K562 (cell line): ENCODE data around the gene FANCG. TPM values are rescaled to one million over a fixed set of nuclear protein-coding genes. Genes with fewer than 3 reads are reported as not detected.

Source experiments
- ARID1B ChIP-seq: fragments of 450-650 bp; IDR thresholded peaks from 2 replicates; pipeline ENCODE4 v1.6.1; 2016; ENCODE audit warnings: antibody characterized with exemption, mild to moderate bottlenecking, inconsistent platforms
- CBFA2T2 ChIP-seq: fragments of 450-650 bp; conservative IDR thresholded peaks from 2 replicates; pipeline ENCODE4 v1.6.1; 2017; ENCODE audit warnings: mild to moderate bottlenecking
- CEBPB ChIP-seq: fragments of 450-650 bp; IDR thresholded peaks from 2 replicates; pipeline ENCODE4 v1.6.1; 2016; ENCODE audit warnings: missing genetic modification characterization, missing compliant biosample characterization
- DACH1 ChIP-seq: fragments of 450-650 bp; IDR thresholded peaks from 2 replicates; pipeline ENCODE4 v1.6.1; 2018; ENCODE audit not compliant: partially characterized antibody
- FOXJ2 ChIP-seq: fragments of 200-800 bp; sonication (Bioruptor generic); IDR thresholded peaks from 2 replicates; pipeline ENCODE4 v1.6.1; 2016; ENCODE audit warnings: missing genetic modification characterization, missing compliant biosample characterization
- GTF2F1 ChIP-seq: IDR thresholded peaks from 2 replicates; pipeline ENCODE4 v1.6.1; 2011; ENCODE audit warnings: low read depth, low read length, improper control_type of control experiment
- JUND ChIP-seq, 2 experiments: IDR thresholded peaks; 2 replicates in 1 of 2; 3 replicates in 1 of 2; pipeline ENCODE4 v1.6.1; 2011; ENCODE audit warnings: borderline replicate concordance in 2 of 2, low read depth in 2 of 2, low read length in 2 of 2, improper control_type of control experiment in 1 of 2, missing biosample characterization in 1 of 2, missing genetic modification characterization in 1 of 2, missing genetic modification reagents in 1 of 2
- KLF1 ChIP-seq: fragments of 450-650 bp; IDR thresholded peaks from 2 replicates; pipeline ENCODE4 v1.6.1; 2016; ENCODE audit warnings: missing genetic modification characterization, missing compliant biosample characterization
- MAFG ChIP-seq: fragments of 450-650 bp; conservative IDR thresholded peaks from 2 replicates; pipeline ENCODE4 v1.6.1; 2016; ENCODE audit warnings: missing genetic modification characterization, missing compliant biosample characterization
- MTA2 ChIP-seq: fragments of 450-650 bp; IDR thresholded peaks from 2 replicates; pipeline ENCODE4 v1.6.1; 2016; ENCODE audit warnings: low read depth
- NELFE ChIP-seq: IDR thresholded peaks from 2 replicates; pipeline ENCODE4 v1.6.1; 2011; ENCODE audit warnings: mild to moderate bottlenecking; ENCODE audit not compliant: insufficient read depth, insufficient read length
- NEUROD1 ChIP-seq: fragments of 150-350 bp; IDR thresholded peaks from 2 replicates; pipeline ENCODE4 v1.6.1; 2014; ENCODE audit warnings: borderline replicate concordance, low read length, low read depth; ENCODE audit not compliant: partially characterized antibody
- NFE2 ChIP-seq: IDR thresholded peaks from 2 replicates; pipeline ENCODE4 v1.6.1; 2014; ENCODE audit warnings: antibody characterized with exemption, low read depth
- NR2C2 ChIP-seq, 2 experiments: fragments of 200-800 bp in 1 of 2; sonication (Bioruptor generic) in 1 of 2; sonication (generic) in 1 of 2; formaldehyde crosslinking in 1 of 2; IDR thresholded peaks; 2 replicates each; pipeline versions ENCODE4 v1.6.1 to v1.8.0; 2016 to 2022; ENCODE audit warnings: mild to moderate bottlenecking in 1 of 2, missing compliant biosample characterization in 1 of 2, missing genetic modification characterization in 1 of 2, missing genetic modification reagents in 1 of 2
- PML ChIP-seq: IDR thresholded peaks from 2 replicates; pipeline ENCODE4 v1.6.1; 2012; ENCODE audit warnings: low read length, inconsistent platforms
- RAD21 ChIP-seq, 2 experiments: fragments of 250-450 bp in 1 of 2; fragments of 450-650 bp in 1 of 2; sonication (Bioruptor Pico) in 1 of 2; formaldehyde crosslinking in 1 of 2; IDR thresholded peaks in 1 of 2; conservative IDR thresholded peaks in 1 of 2; 2 replicates each; pipeline versions ENCODE4 v1.4.0 to v1.8.0; 2020 to 2022; ENCODE audit warnings: mild to moderate bottlenecking in 2 of 2, moderate library complexity in 1 of 2
- SIN3A ChIP-seq, 2 experiments: fragments of 150-350 bp in 1 of 2; IDR thresholded peaks; 2 replicates each; pipeline ENCODE4 v1.6.1; 2011 to 2016; ENCODE audit warnings: borderline replicate concordance in 2 of 2, low read depth in 2 of 2, low read length in 2 of 2, mild to moderate bottlenecking in 2 of 2, moderate library complexity in 2 of 2; ENCODE audit not compliant: control insufficient read depth in 1 of 2
- SMAD4 ChIP-seq: fragments of 250-450 bp; sonication (Bioruptor Pico); conservative IDR thresholded peaks from 2 replicates; pipeline ENCODE4 v1.8.0; 2021; ENCODE audit warnings: inconsistent platforms, mild to moderate bottlenecking, moderate library complexity
- TBL1XR1 ChIP-seq, 2 experiments: IDR thresholded peaks; 2 replicates each; pipeline ENCODE4 v1.6.1; 2012; ENCODE audit warnings: improper control_type of control experiment in 2 of 2, low read length in 2 of 2, mild to moderate bottlenecking in 1 of 2
- ZC3H11A ChIP-seq: IDR thresholded peaks from 2 replicates; pipeline ENCODE4 v1.6.1; 2012; ENCODE audit warnings: low read depth, low read length, improper control_type of control experiment
- ZNF175 ChIP-seq: fragments of 200-800 bp; sonication (Bioruptor generic); IDR thresholded peaks from 2 replicates; pipeline ENCODE4 v1.6.1; 2016; ENCODE audit warnings: low read depth, mild to moderate bottlenecking, missing genetic modification characterization, missing compliant biosample characterization
- polyA plus RNA-seq, 8 experiments: library from polyadenylated mRNA; depleted of rRNA in 4 of 8; stranded (reverse) in 5 of 8; unstranded in 3 of 8; fragments of >200 nt; fragmentation: Nextera tagmentation in 2 of 8; fragmentation: Illumina TruSeq in 1 of 8; extraction: Ambion mirVana in 2 of 8; extraction: Trizol in 1 of 8; gene quantifications; 2 replicates each; pipeline versions ENCODE4 v1.2.1 to v1.2.3, GENCODE V29; 2011 to 2014; ENCODE audit warnings: inconsistent platforms in 1 of 8, missing spikeins in 1 of 8
- total RNA-seq, 7 experiments: library from RNA; depleted of rRNA in 6 of 7; stranded (reverse); fragments of >200 nt in 6 of 7; fragmentation: Illumina TruSeq in 2 of 7; extraction: Trizol in 2 of 7; gene quantifications; 2 replicates each; pipeline versions ENCODE4 v1.2.1 to v1.2.3, GENCODE V29; 2011 to 2021; ENCODE audit warnings: low replicate concordance in 1 of 7
- TF ChIP-seq, protein P1 (sequence below): fragments of 200-800 bp; sonication (Bioruptor generic); IDR thresholded peaks from 2 replicates; pipeline ENCODE4 v1.6.1; 2017; ENCODE audit warnings: missing genetic modification characterization, missing compliant biosample characterization
- TF ChIP-seq, protein P2 (sequence below): sonication (generic); IDR thresholded peaks from 2 replicates; pipeline ENCODE4 v1.6.1; 2016
- TF ChIP-seq, protein P3 (sequence below), 2 experiments: fragments of 450-650 bp; IDR thresholded peaks; 2 replicates each; pipeline ENCODE4 v1.6.1; 2016

FANCG gene
- total and polyA plus RNA-seq, 9 of the 15 experiments (the other 6 are each of a cell fraction or from before 2014, with no cell fraction given), result 7.5 to 43.9 (median 31.0) TPM

DNA sequence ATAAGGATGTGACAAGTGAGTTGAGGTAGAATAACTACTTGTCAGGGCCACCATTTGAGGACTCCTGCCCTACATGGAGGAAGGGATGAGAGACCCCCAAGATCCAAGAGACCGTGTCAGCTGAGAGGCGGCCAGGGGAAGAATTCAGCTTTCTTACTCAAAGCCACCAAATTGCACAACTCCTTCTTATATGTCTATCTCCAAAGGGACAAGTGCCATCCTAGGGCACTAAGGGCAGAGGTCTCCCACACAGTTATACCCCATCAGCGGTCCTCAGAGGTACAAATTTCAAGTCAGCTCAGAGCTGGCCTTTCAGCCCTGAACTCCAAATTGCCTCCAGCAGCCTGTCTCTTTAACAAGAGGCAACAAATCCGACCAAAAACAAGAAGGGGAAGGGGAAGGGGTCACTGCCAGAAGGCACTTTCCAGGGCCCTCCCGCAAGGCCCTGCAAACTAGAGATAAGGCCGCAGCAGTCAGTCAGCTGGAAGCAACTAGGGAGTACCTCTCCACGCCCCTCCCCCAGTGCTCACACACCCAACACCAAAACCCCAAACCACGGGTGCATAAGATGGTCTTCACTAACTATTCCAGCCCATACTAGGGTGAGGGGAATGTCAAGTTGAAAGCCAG is 29.3 kb upstream of the FANCG start (continued):
- TF ChIP-seq NFE2 (peak; percentile 6; the same call in 1 of the 2 replicates), TBL1XR1 (IDR thresholded peaks at IDR 0.05; ENCODE audit: low read length in 2 of 2) (peak; percentile 75 to 81; a peak in 3 of 4 replicates), ZC3H11A (no peak), KLF1 (tag) (peak; percentile 36; the same call in 1 of the 2 replicates), DACH1 (peak; percentile 92), FOXJ2 (tag) (0 out of 2 replicates have a peak, but pooled peaks have one; percentile 35), GTF2F1 (no peak), MAFG (tag) (no peak), SIN3A (IDR thresholded peaks at IDR 0.05; ENCODE audit: borderline replicate concordance in 2 of 2, control insufficient read depth in 1 of 2, low read depth in 2 of 2, low read length in 2 of 2) (peak in 1 of 2 experiments; percentile 90; a peak in 3 of 4 replicates), RAD21 (CRISPR knock-in tag; conservative IDR thresholded peaks at IDR 0.05 in 1 of 2, IDR thresholded peaks at IDR 0.05 in 1 of 2) (peak in 1 of 2 experiments; percentile 21; a peak in 1 of 4 replicates), JUND (IDR thresholded peaks at IDR 0.05; ENCODE audit: borderline replicate concordance, low read depth, low read length) (peak; percentile 73), JUND (tag; IDR thresholded peaks at IDR 0.05; ENCODE audit: borderline replicate concordance, low read depth, low read length) (peak; percentile 49; the same call in 1 of the 3 replicates), CBFA2T2 (peak; percentile 92), PML (peak; percentile 86), MTA2 (peak; percentile 93), NEUROD1 (peak; percentile 83), NR2C2 (CRISPR knock-in tag; IDR thresholded peaks at IDR 0.05) (no peak), NR2C2 (tag; IDR thresholded peaks at IDR 0.05) (peak; percentile 78), CEBPB (tag) (peak; percentile 84), ZNF175 (0 out of 2 replicates have a peak, but pooled peaks have one; percentile 39), NELFE (no peak), ARID1B (peak; percentile 98), SMAD4 (peak; percentile 75)
- TF ChIP-seq, protein P1, sequence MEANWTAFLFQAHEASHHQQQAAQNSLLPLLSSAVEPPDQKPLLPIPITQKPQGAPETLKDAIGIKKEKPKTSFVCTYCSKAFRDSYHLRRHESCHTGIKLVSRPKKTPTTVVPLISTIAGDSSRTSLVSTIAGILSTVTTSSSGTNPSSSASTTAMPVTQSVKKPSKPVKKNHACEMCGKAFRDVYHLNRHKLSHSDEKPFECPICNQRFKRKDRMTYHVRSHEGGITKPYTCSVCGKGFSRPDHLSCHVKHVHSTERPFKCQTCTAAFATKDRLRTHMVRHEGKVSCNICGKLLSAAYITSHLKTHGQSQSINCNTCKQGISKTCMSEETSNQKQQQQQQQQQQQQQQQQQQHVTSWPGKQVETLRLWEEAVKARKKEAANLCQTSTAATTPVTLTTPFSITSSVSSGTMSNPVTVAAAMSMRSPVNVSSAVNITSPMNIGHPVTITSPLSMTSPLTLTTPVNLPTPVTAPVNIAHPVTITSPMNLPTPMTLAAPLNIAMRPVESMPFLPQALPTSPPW (CRISPR knock-in tag), result peak; percentile 86
- TF ChIP-seq, protein P2, sequence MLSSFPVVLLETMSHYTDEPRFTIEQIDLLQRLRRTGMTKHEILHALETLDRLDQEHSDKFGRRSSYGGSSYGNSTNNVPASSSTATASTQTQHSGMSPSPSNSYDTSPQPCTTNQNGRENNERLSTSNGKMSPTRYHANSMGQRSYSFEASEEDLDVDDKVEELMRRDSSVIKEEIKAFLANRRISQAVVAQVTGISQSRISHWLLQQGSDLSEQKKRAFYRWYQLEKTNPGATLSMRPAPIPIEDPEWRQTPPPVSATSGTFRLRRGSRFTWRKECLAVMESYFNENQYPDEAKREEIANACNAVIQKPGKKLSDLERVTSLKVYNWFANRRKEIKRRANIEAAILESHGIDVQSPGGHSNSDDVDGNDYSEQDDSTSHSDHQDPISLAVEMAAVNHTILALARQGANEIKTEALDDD, result peak; percentile 83
- TF ChIP-seq, protein P3, sequence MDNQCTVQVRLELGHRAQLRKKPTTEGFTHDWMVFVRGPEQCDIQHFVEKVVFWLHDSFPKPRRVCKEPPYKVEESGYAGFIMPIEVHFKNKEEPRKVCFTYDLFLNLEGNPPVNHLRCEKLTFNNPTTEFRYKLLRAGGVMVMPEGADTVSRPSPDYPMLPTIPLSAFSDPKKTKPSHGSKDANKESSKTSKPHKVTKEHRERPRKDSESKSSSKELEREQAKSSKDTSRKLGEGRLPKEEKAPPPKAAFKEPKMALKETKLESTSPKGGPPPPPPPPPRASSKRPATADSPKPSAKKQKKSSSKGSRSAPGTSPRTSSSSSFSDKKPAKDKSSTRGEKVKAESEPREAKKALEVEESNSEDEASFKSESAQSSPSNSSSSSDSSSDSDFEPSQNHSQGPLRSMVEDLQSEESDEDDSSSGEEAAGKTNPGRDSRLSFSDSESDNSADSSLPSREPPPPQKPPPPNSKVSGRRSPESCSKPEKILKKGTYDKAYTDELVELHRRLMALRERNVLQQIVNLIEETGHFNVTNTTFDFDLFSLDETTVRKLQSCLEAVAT (IDR thresholded peaks at IDR 0.05), result peak in 1 of 2 experiments; percentile 55; a peak in 2 of 4 replicates
